AG09319 (cell line): ENCODE data around the gene MSRB3.

Experiments used
- DNase-seq: peaks from one replicate; pipeline ENCODE4 v3.0.0-alpha.2; 2010; ENCODE audit warnings: low read depth; ENCODE audit errors: extremely low read depth
- TF ChIP-seq, protein P1 (sequence below): IDR thresholded peaks from 2 replicates; pipeline ENCODE4 v1.5.1; 2011; ENCODE audit warnings: low read depth, mild to moderate bottlenecking, inconsistent platforms, low read length, moderate library complexity

MSRB3 gene

DNA sequence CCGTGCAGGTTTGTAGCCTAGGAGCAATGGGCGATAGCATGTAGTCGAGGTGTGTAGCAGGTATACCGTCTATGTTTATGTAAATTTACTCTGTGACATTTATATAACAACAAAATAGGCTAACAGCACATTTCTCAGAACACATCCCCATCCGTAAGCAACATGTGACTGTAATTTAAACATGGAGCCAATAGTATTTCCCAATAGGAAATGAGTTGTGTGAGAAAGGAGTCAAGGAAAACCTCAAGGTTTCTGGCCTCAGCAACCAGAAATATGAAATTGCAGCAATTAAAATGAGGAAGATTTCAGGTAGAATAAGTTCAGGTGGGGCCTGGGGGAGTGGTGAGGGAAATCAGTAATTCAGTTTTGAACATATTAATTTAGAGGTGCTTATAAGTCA is 136.0 kb downstream of the MSRB3 start:
- DNase-seq, result no peak
- TF ChIP-seq, protein P1, sequence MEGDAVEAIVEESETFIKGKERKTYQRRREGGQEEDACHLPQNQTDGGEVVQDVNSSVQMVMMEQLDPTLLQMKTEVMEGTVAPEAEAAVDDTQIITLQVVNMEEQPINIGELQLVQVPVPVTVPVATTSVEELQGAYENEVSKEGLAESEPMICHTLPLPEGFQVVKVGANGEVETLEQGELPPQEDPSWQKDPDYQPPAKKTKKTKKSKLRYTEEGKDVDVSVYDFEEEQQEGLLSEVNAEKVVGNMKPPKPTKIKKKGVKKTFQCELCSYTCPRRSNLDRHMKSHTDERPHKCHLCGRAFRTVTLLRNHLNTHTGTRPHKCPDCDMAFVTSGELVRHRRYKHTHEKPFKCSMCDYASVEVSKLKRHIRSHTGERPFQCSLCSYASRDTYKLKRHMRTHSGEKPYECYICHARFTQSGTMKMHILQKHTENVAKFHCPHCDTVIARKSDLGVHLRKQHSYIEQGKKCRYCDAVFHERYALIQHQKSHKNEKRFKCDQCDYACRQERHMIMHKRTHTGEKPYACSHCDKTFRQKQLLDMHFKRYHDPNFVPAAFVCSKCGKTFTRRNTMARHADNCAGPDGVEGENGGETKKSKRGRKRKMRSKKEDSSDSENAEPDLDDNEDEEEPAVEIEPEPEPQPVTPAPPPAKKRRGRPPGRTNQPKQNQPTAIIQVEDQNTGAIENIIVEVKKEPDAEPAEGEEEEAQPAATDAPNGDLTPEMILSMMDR, result no peak

DNA sequence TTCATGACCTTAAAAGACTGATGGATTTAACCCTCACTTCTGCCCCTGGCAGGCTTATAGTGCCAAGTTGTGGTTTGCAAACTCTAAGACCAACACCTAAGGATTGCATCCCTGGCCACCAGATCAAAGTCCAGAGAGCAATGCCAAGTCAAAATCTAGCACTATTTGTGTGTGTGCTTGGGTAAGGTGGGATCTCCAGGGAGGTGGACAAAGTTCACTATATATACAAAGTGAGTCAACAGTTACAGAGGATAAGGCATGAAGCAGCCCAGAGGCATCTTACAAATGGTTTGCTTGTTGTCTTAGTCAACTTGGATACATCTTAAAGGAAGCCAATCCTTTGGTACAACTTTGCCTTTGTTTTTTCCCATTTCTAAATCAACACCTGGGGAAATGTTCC is 137.3 kb downstream of the MSRB3 start:
- no peak for DNase-seq
- TF ChIP-seq, protein P1, result no peak

GRCh38 chr12:65419284-65420072 is 141.0 kb downstream of the MSRB3 start:
- TF ChIP-seq, protein P1, result no peak
- no peak for DNase-seq

DNA sequence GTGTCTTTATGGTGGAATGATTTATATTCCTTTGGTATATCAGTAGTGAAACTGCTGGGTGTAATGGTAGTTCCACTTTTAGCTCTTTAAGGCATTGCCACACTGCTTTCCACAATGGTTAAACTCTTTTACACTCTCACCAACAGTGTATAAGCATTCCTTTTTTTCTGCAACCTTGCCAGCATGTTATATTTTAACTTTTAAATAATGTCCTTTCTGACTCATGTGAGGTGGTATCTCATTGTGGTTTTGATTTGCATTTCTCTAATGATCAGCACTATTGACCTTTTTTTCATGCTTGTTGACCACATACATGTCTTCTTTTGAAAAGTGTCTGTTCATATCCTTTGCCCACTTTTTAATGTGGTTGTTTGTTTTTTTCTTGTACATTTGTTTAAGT is 142.5 kb downstream of the MSRB3 start:
- TF ChIP-seq, protein P1, result no peak
- DNase-seq, result no peak

DNA sequence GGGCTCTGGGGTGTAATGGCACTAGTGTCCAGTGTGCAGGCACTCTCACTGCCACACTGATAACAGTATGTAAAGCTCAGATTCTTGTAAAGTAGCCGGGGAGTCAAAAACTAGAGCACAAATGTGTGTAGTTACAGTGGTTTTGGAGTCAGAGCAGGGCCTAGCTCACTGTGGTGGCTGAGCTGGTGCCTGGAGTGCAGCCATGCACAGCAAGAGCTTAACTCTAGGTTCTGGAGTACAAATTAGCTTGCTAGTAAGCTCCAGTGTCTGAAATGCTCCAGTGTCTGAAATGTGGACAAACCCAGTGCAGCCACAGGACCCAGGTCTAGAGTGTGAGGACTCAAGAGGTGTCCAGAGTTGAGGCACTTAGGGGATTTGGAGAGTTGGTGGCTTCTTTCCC is 149.2 kb downstream of the MSRB3 start:
- no peak for DNase-seq
- TF ChIP-seq, protein P1, result no peak

GRCh38 chr12:65430006-65430405 is 151.5 kb downstream of the MSRB3 start:
- no peak for DNase-seq
- TF ChIP-seq, protein P1, result no peak

DNA sequence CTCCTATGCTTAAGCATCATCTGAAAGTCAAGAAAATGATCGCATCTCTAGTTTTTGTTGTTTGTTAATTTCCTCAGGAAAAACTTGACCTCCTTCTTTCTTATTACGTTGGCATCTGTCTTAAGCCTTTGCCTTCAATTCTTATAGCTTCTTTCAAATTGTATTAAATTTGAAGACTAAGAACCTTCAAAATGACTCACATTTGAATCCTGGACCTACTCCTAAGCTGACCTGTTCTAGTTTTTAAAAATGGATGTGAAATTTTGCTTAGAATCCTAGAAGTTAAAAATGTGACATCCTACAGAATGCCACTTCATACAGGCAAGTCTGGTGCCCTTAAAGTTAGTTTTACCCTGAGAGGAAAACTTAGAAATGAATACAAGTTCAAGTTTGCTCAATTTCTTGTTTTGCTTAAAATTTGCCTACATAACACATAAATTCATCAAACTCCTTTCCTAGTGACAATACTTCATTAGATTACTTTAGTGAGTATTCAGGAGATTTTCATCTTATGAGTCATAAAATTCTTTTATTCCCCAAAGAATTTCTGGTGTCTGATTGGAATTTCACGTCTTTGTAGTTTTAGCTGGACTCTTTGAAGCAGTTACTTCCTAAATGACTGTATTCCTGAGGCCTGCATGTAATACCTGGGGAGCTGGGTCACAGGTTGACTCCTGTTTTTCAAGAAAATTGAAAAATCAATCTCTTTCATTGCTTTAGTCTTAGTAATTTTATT is 152.3 kb downstream of the MSRB3 start:
- TF ChIP-seq, protein P1, result no peak
- no peak for DNase-seq
